ENCODE data around the gene TAF6.

GRCh38 chr7:100147278-100147677 lies 28.1 kb upstream of the TAF6 start:
- TF ChIP-seq CTCF (IDR thresholded peaks at IDR 0.05) (no peak), POLR2A (IDR thresholded peaks at IDR 0.05) (no peak)
